ENCODE data around the gene GOLGA6B. TPM values are rescaled to one million over a fixed set of nuclear protein-coding genes. Genes with fewer than 3 reads are reported as not detected.
"Not testable (repeated sequence)": the region's sequence is repeated elsewhere in the genome, so short reads cannot be mapped to it uniquely, and the experiment has no call there.

Gene GOLGA6B
- total RNA-seq, 1 experiment from 2014 or later, result 0.10 TPM

DNA sequence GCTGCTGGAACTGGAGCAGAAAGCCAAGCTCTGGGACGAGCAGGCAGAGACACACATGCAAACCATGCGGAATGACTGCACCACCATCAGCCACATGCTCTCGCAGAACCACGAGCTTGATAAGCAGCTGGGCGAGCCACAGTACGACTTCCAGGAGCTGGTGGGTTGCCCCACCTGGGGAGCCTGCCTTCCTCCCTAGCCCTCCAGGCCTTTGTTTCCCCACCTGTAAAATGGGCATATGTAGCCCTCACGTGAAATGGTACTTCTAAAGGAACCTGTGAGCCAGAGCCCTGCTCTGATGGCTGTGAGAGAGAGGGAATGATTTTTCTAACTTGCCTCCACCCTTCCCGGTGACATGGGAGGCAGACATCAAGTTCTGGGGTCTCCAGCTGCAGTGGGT lies 44.6 kb upstream of the GOLGA6B start:
- intact Hi-C loops (cut with micrococcal nuclease), result no loop called here
- ATAC-seq (no peak), DNase-seq (ENCODE audit: low read depth, low spot score) (no peak)
- Histone ChIP-seq H3K9me3 (ENCODE audit: control insufficient read depth in 1 of 2, insufficient read depth in 1 of 2, low read depth in 1 of 2, low read length in 2 of 2) (no peaks in the 10 kb centered on the region), H3K4me3 (replicated peaks in 1 of 2; ENCODE audit: low read depth in 1 of 2, low read length in 2 of 2) (no peak overlapping the region), H2AFZ (ENCODE audit: low read depth, low read length, poor library complexity, severe bottlenecking) (no peak overlapping the region), H3K36me3 (ENCODE audit: control insufficient read depth in 1 of 2, insufficient read depth in 2 of 2, low read length in 2 of 2) (no peaks in the 10 kb centered on the region), H3K9me2 (ENCODE audit: insufficient read depth) (no peaks in the 10 kb centered on the region), H3K9ac (ENCODE audit: low read length) (no peak overlapping the region), H3K79me2 (ENCODE audit: insufficient read depth, low read length) (no peaks in the 10 kb centered on the region), H3K27ac (ENCODE audit: low read depth, low read length) (no peak overlapping the region), H3K4me1 (ENCODE audit: control insufficient read depth in 1 of 2, insufficient read depth in 2 of 2, low read length in 2 of 2) (no peaks in the 10 kb centered on the region), H3K27me3 (ENCODE audit: insufficient read depth, low read length) (peaks cover 6% of the 10 kb centered on the region; the same call in 1 of the 2 replicates), H4K20me1 (ENCODE audit: insufficient read depth) (no peaks in the 10 kb centered on the region), H3K4me2 (ENCODE audit: low read length) (no peak overlapping the region)
- CTCF ChIA-PET, result interaction anchor here (0.8 kb wide), 1 partner anchor 10 kb away, joined by 3 read pairs; no protein-coding TSS in a partner anchor
- POLR2A ChIA-PET, result no interaction called here
- no TSS peak for BruUV-seq (replicated peaks)
- RAD21 ChIA-PET (ENCODE audit: low non-redundant PET in 1 of 2, low total read pairs in 2 of 2, uncharacterized antibody in 2 of 2, unreplicated experiment in 2 of 2), result no interaction called here
- TF ChIP-seq SIN3A (IDR thresholded peaks at IDR 0.05; ENCODE audit: low read depth) (no peak), RAD21 (IDR thresholded peaks at IDR 0.05; ENCODE audit: low read depth) (no peak), POLR2A (IDR thresholded peaks at IDR 0.05; ENCODE audit: borderline replicate concordance, extremely low read depth, insufficient read depth, insufficient read length) (no peak)
- TF ChIP-seq, protein P1, sequence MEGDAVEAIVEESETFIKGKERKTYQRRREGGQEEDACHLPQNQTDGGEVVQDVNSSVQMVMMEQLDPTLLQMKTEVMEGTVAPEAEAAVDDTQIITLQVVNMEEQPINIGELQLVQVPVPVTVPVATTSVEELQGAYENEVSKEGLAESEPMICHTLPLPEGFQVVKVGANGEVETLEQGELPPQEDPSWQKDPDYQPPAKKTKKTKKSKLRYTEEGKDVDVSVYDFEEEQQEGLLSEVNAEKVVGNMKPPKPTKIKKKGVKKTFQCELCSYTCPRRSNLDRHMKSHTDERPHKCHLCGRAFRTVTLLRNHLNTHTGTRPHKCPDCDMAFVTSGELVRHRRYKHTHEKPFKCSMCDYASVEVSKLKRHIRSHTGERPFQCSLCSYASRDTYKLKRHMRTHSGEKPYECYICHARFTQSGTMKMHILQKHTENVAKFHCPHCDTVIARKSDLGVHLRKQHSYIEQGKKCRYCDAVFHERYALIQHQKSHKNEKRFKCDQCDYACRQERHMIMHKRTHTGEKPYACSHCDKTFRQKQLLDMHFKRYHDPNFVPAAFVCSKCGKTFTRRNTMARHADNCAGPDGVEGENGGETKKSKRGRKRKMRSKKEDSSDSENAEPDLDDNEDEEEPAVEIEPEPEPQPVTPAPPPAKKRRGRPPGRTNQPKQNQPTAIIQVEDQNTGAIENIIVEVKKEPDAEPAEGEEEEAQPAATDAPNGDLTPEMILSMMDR (IDR thresholded peaks at IDR 0.05 in 2 of 3, conservative IDR thresholded peaks at IDR 0.05 in 1 of 3; ENCODE audit: borderline replicate concordance in 1 of 3, insufficient read depth in 1 of 3, low read depth in 2 of 3, low read length in 2 of 3), result no peak
- TF ChIP-seq, protein P2, sequence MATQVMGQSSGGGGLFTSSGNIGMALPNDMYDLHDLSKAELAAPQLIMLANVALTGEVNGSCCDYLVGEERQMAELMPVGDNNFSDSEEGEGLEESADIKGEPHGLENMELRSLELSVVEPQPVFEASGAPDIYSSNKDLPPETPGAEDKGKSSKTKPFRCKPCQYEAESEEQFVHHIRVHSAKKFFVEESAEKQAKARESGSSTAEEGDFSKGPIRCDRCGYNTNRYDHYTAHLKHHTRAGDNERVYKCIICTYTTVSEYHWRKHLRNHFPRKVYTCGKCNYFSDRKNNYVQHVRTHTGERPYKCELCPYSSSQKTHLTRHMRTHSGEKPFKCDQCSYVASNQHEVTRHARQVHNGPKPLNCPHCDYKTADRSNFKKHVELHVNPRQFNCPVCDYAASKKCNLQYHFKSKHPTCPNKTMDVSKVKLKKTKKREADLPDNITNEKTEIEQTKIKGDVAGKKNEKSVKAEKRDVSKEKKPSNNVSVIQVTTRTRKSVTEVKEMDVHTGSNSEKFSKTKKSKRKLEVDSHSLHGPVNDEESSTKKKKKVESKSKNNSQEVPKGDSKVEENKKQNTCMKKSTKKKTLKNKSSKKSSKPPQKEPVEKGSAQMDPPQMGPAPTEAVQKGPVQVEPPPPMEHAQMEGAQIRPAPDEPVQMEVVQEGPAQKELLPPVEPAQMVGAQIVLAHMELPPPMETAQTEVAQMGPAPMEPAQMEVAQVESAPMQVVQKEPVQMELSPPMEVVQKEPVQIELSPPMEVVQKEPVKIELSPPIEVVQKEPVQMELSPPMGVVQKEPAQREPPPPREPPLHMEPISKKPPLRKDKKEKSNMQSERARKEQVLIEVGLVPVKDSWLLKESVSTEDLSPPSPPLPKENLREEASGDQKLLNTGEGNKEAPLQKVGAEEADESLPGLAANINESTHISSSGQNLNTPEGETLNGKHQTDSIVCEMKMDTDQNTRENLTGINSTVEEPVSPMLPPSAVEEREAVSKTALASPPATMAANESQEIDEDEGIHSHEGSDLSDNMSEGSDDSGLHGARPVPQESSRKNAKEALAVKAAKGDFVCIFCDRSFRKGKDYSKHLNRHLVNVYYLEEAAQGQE (IDR thresholded peaks at IDR 0.05; ENCODE audit: low read depth), result no peak
- TF ChIP-seq, protein P3, sequence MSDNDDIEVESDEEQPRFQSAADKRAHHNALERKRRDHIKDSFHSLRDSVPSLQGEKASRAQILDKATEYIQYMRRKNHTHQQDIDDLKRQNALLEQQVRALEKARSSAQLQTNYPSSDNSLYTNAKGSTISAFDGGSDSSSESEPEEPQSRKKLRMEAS (IDR thresholded peaks at IDR 0.05), result no peak

DNA sequence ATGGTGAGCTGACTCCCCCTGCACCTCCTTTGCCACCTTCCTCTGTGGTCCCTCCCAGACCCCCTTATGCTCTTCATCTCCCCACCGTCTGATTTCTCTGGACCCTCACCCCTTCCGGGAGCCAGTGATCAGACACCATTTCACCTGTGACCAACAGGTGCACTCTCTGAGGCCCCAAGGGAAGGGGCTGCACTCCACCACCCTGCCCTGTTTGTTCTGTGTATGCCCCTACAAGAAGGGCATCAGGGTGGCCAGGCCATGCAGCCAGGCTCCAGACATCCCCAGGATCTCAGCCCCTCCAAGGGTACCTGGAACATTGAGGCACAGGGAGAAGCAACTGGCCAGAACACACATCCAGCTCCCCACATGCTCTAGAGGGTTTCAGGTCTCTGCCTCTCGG lies 42.2 kb upstream of the GOLGA6B start:
- H3K36me3 ChIP-seq (ENCODE audit: control insufficient read depth in 1 of 2, insufficient read depth in 2 of 2, low read length in 2 of 2); H3K27ac ChIP-seq (ENCODE audit: low read depth, low read length); H3K9me3 ChIP-seq (ENCODE audit: control insufficient read depth in 1 of 2, insufficient read depth in 1 of 2, low read depth in 1 of 2, low read length in 2 of 2); H3K4me1 ChIP-seq (ENCODE audit: control insufficient read depth in 1 of 2, insufficient read depth in 2 of 2, low read length in 2 of 2); H2AFZ ChIP-seq (ENCODE audit: low read depth, low read length, poor library complexity, severe bottlenecking); H3K4me2 ChIP-seq (ENCODE audit: low read length); DNase-seq (ENCODE audit: low read depth, low spot score); POLR2A ChIA-PET; H3K9me2 ChIP-seq (ENCODE audit: insufficient read depth); H3K4me3 ChIP-seq (replicated peaks in 1 of 2; ENCODE audit: low read depth in 1 of 2, low read length in 2 of 2); H3K79me2 ChIP-seq (ENCODE audit: insufficient read depth, low read length); H3K9ac ChIP-seq (ENCODE audit: low read length); BruUV-seq (replicated peaks); intact Hi-C loops (cut with micrococcal nuclease); ATAC-seq; H3K27me3 ChIP-seq (ENCODE audit: insufficient read depth, low read length); RAD21 ChIA-PET (ENCODE audit: low non-redundant PET in 1 of 2, low total read pairs in 2 of 2, uncharacterized antibody in 2 of 2, unreplicated experiment in 2 of 2); CTCF ChIA-PET; H4K20me1 ChIP-seq (ENCODE audit: insufficient read depth): not testable (repeated sequence)
